ENCODE results near the gene PLCH2. TPM values are rescaled to one million over a fixed set of nuclear protein-coding genes. Genes with fewer than 3 reads are reported as not detected.

PLCH2 gene
- total and polyA plus RNA-seq, 2 of the 13 experiments (the other 11 are each of a cell fraction or from before 2014, with no cell fraction given): 0.15 to 0.67 TPM

DNA sequence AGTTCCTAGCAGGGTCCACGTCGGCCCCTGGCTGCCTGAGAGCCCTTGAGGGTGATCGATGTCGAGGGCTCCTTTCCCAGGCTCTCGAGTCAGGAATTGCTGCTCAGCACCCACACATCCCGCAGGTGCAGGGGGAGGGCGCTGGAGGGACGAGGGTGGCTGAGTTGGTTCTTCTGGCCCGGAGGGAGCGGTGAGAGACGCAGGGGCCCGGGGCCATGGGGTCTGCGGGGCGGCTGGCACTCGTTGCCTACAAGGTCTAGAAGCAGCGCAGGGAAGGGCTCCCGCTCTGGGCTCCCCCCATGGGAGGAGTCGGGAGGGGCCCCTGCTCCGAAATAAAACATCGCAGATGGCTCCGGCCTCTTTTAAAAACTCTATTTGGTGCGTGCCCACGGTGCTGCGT is 32.1 kb downstream of the PLCH2 start:
- CTCF ChIA-PET (ENCODE audit: low intra/inter-chr PET ratio, low total read pairs): no interaction called here

More for the DNA sequence above, 32.1 kb downstream of the PLCH2 start:
- TF ChIP-seq CHD4 (IDR thresholded peaks at IDR 0.05; ENCODE audit: borderline replicate concordance, low read length) (no peak), RBFOX2 (IDR thresholded peaks at IDR 0.05; ENCODE audit: low read depth, low read length) (no peak), AGO1 (IDR thresholded peaks at IDR 0.05; ENCODE audit: low read depth, low read length, poor library complexity, severe bottlenecking) (no peak), KLF11 (CRISPR knock-in tag; IDR thresholded peaks at IDR 0.05) (no peak), PLRG1 (conservative IDR thresholded peaks at IDR 0.05) (no peak), BRD4 (CRISPR knock-in tag; IDR thresholded peaks at IDR 0.05) (no peak), ZNF296 (CRISPR knock-in tag; conservative IDR thresholded peaks at IDR 0.05) (no peak), EHMT2 (IDR thresholded peaks at IDR 0.05; ENCODE audit: borderline replicate concordance, low read depth, low read length) (no peak), ZNF737 (CRISPR knock-in tag; IDR thresholded peaks at IDR 0.05; ENCODE audit: borderline replicate concordance) (no peak), ZNF580 (CRISPR knock-in tag; IDR thresholded peaks at IDR 0.05; ENCODE audit: borderline replicate concordance, low read depth) (no peak), KIAA2018 (CRISPR knock-in tag; IDR thresholded peaks at IDR 0.05; ENCODE audit: borderline replicate concordance) (no peak), SSRP1 (CRISPR knock-in tag; IDR thresholded peaks at IDR 0.05) (no peak), ZFAT (CRISPR knock-in tag; conservative IDR thresholded peaks at IDR 0.05) (no peak)
- TF ChIP-seq, protein P1, sequence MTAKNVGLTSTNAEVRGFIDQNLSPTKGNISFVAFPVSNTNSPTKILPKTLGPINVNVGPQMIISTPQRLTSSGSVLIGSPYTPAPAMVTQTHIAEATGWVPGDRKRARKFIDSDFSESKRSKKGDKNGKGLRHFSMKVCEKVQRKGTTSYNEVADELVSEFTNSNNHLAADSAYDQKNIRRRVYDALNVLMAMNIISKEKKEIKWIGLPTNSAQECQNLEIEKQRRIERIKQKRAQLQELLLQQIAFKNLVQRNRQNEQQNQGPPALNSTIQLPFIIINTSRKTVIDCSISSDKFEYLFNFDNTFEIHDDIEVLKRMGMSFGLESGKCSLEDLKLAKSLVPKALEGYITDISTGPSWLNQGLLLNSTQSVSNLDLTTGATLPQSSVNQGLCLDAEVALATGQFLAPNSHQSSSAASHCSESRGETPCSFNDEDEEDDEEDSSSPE (CRISPR knock-in tag; IDR thresholded peaks at IDR 0.05): no peak
- TF ChIP-seq, protein P2, sequence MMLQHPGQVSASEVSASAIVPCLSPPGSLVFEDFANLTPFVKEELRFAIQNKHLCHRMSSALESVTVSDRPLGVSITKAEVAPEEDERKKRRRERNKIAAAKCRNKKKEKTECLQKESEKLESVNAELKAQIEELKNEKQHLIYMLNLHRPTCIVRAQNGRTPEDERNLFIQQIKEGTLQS (CRISPR knock-in tag; IDR thresholded peaks at IDR 0.05): no peak
- in situ Hi-C loops (cut with HindIII; ENCODE audit: extremely low pct_ligation_motif_present, low pct_unique_long_range_greater_than_20kb) (loop anchor here (25.0 kb wide), 1 partner anchor 321 kb away; the partner anchor contains the start of gene FAAP20), intact Hi-C loops (cut with micrococcal nuclease; ENCODE audit: unreplicated experiment) (no loop called here)
- Histone ChIP-seq H4K20me1 (ENCODE audit: insufficient read depth, low read length) (no peaks in the 10 kb centered on the region), H3K36me3 (replicated peaks in 1 of 2; ENCODE audit: control insufficient read depth in 1 of 2, insufficient read depth in 2 of 2, low read length in 2 of 2) (peaks cover 13 to 31% of the 10 kb centered on the region in 2 experiments), H3K9me3 (ENCODE audit: low read length) (no peaks in the 10 kb centered on the region), H3K27ac (ENCODE audit: extremely low read length, insufficient read depth, low read length) (no peak overlapping the region), H3K9ac (ENCODE audit: insufficient read depth, low read depth, low read length) (no peak overlapping the region), H3K4me2 (ENCODE audit: low read depth, low read length) (no peak overlapping the region), H3K4me1 (ENCODE audit: insufficient read depth, low read length) (no peaks in the 10 kb centered on the region), H2AFZ (ENCODE audit: low read length) (no peak overlapping the region), H3K4me3 (replicated peaks in 1 of 3; ENCODE audit: insufficient read depth in 1 of 3, low read depth in 2 of 3, low read length in 3 of 3) (no peak overlapping the region), H3K27me3 (ENCODE audit: control insufficient read depth in 1 of 2, insufficient read depth in 2 of 2, low read length in 2 of 2) (peaks cover 10 to 25% of the 10 kb centered on the region in 2 experiments), H3K79me2 (ENCODE audit: insufficient read depth, low read length) (no peaks in the 10 kb centered on the region)
- DNase-seq (ENCODE audit: low spot score) (no peak), ATAC-seq (no peak), FAIRE-seq (no peak)
- WGBS (ENCODE audit: low lambda C conversion rate): 98% methylated on average over 20 of the region's 24 CpGs
- POLR2A ChIA-PET: no interaction called here
- BruUV-seq (replicated peaks): no TSS peak

Data from HepG2 (cell line).